NB4 (cell line): Measurements from ENCODE around the gene LCE1F.

ENCODE experiments used
- CTCF ChIP-seq: IDR thresholded peaks from one replicate; pipeline ENCODE4 v1.5.1; 2012; ENCODE audit warnings: low read depth, low read length
- MAX ChIP-seq: IDR thresholded peaks from 2 replicates; pipeline ENCODE4 v1.6.1; 2011; ENCODE audit warnings: low read depth, low read length
- MYC ChIP-seq: IDR thresholded peaks from 2 replicates; pipeline ENCODE4 v1.6.1; 2011; ENCODE audit warnings: low read depth, low read length
- POLR2A ChIP-seq: IDR thresholded peaks from 2 replicates; pipeline ENCODE4 v1.6.1; 2011; ENCODE audit warnings: mild to moderate bottlenecking; ENCODE audit not compliant: insufficient read length; ENCODE audit errors: extremely low read depth

- TF ChIP-seq CTCF (no peak), POLR2A (no peak), MAX (no peak), MYC (no peak)
These were observed 11.1 kb downstream of the LCE1F start, which contains the start of gene LCE1E for GRCh38 chr1:152786077-152786476.
